ENCODE measurements around the gene RRP7A.

DNA sequence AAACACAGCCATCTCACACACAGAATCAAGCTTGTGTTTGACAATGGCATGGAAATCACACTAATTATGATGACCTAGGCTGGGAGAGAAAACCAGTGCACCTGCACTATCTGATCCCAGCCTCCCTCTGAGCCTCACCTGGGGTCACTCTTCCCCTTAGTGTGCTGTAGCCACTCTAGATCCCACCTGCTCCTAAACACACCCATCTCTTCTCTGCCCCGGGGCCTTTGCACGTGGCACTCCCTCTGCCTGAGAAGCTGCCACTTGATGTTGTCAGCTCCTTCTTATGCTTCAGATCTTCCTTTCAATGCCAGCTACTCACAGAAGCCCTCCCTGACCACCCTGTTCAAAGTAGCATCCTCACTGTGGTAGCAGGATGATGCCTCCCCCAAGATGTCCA, 44.5 kb downstream of the RRP7A start:
- no peak for TF ChIP-seq POLR2A (IDR thresholded peaks at IDR 0.05; ENCODE audit: borderline replicate concordance, extremely low read depth, insufficient read depth, insufficient read length)
- no peak for TF ChIP-seq POLR2AphosphoS5 (IDR thresholded peaks at IDR 0.05; ENCODE audit: low read depth, low read length)
- TF ChIP-seq EZH2phosphoT487 (IDR thresholded peaks at IDR 0.05; ENCODE audit: borderline replicate concordance): no peak
- TF ChIP-seq FOSL1 (IDR thresholded peaks at IDR 0.05; ENCODE audit: low read depth): no peak
- no peak for TF ChIP-seq YY1 (IDR thresholded peaks at IDR 0.05; ENCODE audit: extremely low read depth, insufficient replicate concordance, low read depth, low read length)
- TF ChIP-seq, protein P1, sequence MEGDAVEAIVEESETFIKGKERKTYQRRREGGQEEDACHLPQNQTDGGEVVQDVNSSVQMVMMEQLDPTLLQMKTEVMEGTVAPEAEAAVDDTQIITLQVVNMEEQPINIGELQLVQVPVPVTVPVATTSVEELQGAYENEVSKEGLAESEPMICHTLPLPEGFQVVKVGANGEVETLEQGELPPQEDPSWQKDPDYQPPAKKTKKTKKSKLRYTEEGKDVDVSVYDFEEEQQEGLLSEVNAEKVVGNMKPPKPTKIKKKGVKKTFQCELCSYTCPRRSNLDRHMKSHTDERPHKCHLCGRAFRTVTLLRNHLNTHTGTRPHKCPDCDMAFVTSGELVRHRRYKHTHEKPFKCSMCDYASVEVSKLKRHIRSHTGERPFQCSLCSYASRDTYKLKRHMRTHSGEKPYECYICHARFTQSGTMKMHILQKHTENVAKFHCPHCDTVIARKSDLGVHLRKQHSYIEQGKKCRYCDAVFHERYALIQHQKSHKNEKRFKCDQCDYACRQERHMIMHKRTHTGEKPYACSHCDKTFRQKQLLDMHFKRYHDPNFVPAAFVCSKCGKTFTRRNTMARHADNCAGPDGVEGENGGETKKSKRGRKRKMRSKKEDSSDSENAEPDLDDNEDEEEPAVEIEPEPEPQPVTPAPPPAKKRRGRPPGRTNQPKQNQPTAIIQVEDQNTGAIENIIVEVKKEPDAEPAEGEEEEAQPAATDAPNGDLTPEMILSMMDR (IDR thresholded peaks at IDR 0.05 in 2 of 3, conservative IDR thresholded peaks at IDR 0.05 in 1 of 3; ENCODE audit: borderline replicate concordance in 1 of 3, insufficient read depth in 1 of 3, low read depth in 2 of 3, low read length in 2 of 3): no peak
- no peak for TF ChIP-seq ELF1 (IDR thresholded peaks at IDR 0.05; ENCODE audit: borderline replicate concordance, low read depth)
- TF ChIP-seq TCF7L2 (IDR thresholded peaks at IDR 0.05; ENCODE audit: borderline replicate concordance, extremely low read depth, insufficient read depth, insufficient read length): no peak

Measured in HCT116 (cell line).